GM23338 (cell line): ENCODE data around the gene GPANK1. TPM values are rescaled to one million over a fixed set of nuclear protein-coding genes. Genes with fewer than 3 reads are reported as not detected.

ENCODE experiments used
- ATAC-seq: fragments of 200-7000 bp; cut with Tn5 transposase; 3 replicates; pipeline ENCODE4 v1.9.1; 2020
- DNase-seq: peaks from one replicate; pipeline ENCODE4 v3.0.0-alpha.2; 2015; ENCODE audit warnings: low spot score
- H2AFZ ChIP-seq: fragments of 200-600 bp; sonication (generic); 2 replicates; pipeline ENCODE4 v1.8.0; 2016; ENCODE audit warnings: antibody characterized with exemption, mild to moderate bottlenecking, moderate library complexity
- H3F3A ChIP-seq: fragments of 200-600 bp; sonication (generic); replicated peaks from 2 replicates; pipeline ENCODE4 v1.8.0; 2017; ENCODE audit warnings: antibody characterized with exemption, mixed run types, low read depth
- H3K27ac ChIP-seq: fragments of 200-600 bp; sonication (generic); 2 replicates; pipeline ENCODE4 v1.6.1; 2016; ENCODE audit warnings: low read depth
- H3K27me3 ChIP-seq: fragments of 200-600 bp; sonication (generic); 2 replicates; pipeline ENCODE4 v1.8.0; 2016; ENCODE audit warnings: mild to moderate bottlenecking, mixed run types, moderate library complexity; ENCODE audit not compliant: insufficient read depth
- H3K36me3 ChIP-seq: fragments of 200-600 bp; sonication (generic); 2 replicates; pipeline ENCODE4 v1.8.0; 2016; ENCODE audit warnings: mild to moderate bottlenecking; ENCODE audit not compliant: insufficient read depth
- H3K4me1 ChIP-seq: fragments of 200-600 bp; sonication (generic); 2 replicates; pipeline ENCODE4 v1.8.0; 2016; ENCODE audit warnings: mild to moderate bottlenecking, moderate library complexity; ENCODE audit not compliant: insufficient read depth
- H3K4me2 ChIP-seq: fragments of 200-600 bp; sonication (generic); 2 replicates; pipeline ENCODE4 v1.7.1; 2017; ENCODE audit warnings: mixed run types
- H3K4me3 ChIP-seq: fragments of 200-600 bp; sonication (generic); 2 replicates; pipeline ENCODE4 v1.6.1; 2016; ENCODE audit warnings: mixed run types
- H3K79me2 ChIP-seq: fragments of 200-600 bp; sonication (generic); replicated peaks from 2 replicates; pipeline ENCODE4 v1.8.0; 2017; ENCODE audit warnings: mild to moderate bottlenecking; ENCODE audit not compliant: insufficient read depth
- H3K9me2 ChIP-seq: fragments of 200-600 bp; sonication (generic); 2 replicates; pipeline ENCODE4 v1.8.0; 2017; ENCODE audit not compliant: insufficient read depth
- H4K20me1 ChIP-seq: fragments of 200-600 bp; sonication (generic); replicated peaks from 2 replicates; pipeline ENCODE4 v1.8.0; 2017; ENCODE audit warnings: mild to moderate bottlenecking; ENCODE audit not compliant: insufficient read depth
- H3K27ac Mint-ChIP-seq: 2 replicates; pipeline ENCODE4 v1.8.0; 2020; ENCODE audit warnings: inconsistent platforms, mild to moderate bottlenecking, moderate library complexity, mixed read lengths
- H3K27me3 Mint-ChIP-seq: 3 replicates; pipeline ENCODE4 v1.8.0; 2022; ENCODE audit warnings: low read depth, mild to moderate bottlenecking, moderate library complexity, mixed read lengths, inconsistent platforms; ENCODE audit not compliant: insufficient read depth, poor library complexity
- H3K36me3 Mint-ChIP-seq: 3 replicates; pipeline ENCODE4 v1.8.0; 2021; ENCODE audit warnings: low read depth, mild to moderate bottlenecking, inconsistent platforms, moderate library complexity, mixed read lengths
- H3K4me1 Mint-ChIP-seq: 3 replicates; pipeline ENCODE4 v1.8.0; 2020; ENCODE audit warnings: mild to moderate bottlenecking, inconsistent platforms, mixed read lengths
- H3K4me3 Mint-ChIP-seq: 3 replicates; pipeline ENCODE4 v1.8.0; 2021; ENCODE audit warnings: moderate library complexity, mild to moderate bottlenecking, inconsistent platforms, mixed read lengths
- H3K9me3 Mint-ChIP-seq: 3 replicates; pipeline ENCODE4 v1.8.0; 2020; ENCODE audit warnings: moderate library complexity, mild to moderate bottlenecking, inconsistent platforms, mixed read lengths
- JUNB ChIP-seq: IDR thresholded peaks from one replicate; pipeline ENCODE4 v1.6.1; 2016; ENCODE audit warnings: antibody characterized with exemption; ENCODE audit not compliant: unreplicated experiment
- NANOG ChIP-seq: IDR thresholded peaks from 2 replicates; pipeline ENCODE4 v1.6.1; 2016; ENCODE audit warnings: antibody characterized with exemption, borderline replicate concordance
- POLR2AphosphoS5 ChIP-seq: IDR thresholded peaks from 2 replicates; pipeline ENCODE4 v1.6.1; 2016; ENCODE audit warnings: antibody characterized with exemption, low read depth
- STAT1 ChIP-seq: IDR thresholded peaks from one replicate; pipeline ENCODE4 v1.6.1; 2016; ENCODE audit warnings: antibody characterized with exemption; ENCODE audit not compliant: unreplicated experiment
- ZNF114 ChIP-seq: fragments of 250-450 bp; sonication (Bioruptor Pico); IDR thresholded peaks from 2 replicates; pipeline ENCODE4 v1.5.0; 2020; ENCODE audit warnings: mild to moderate bottlenecking, moderate library complexity
- ZNF331 ChIP-seq: fragments of 250-450 bp; sonication (Bioruptor Pico); IDR thresholded peaks from 2 replicates; pipeline ENCODE4 v1.5.0; 2020; ENCODE audit warnings: low read depth, mild to moderate bottlenecking, moderate library complexity
- polyA plus RNA-seq: library from polyadenylated mRNA; unstranded; fragments of >200 nt; fragmentation: Nextera tagmentation; extraction: Ambion mirVana; gene quantifications from 2 replicates; pipeline ENCODE4 v1.2.1, GENCODE V29; 2016
- total RNA-seq: library from RNA; depleted of rRNA; stranded (reverse); fragments of >200 nt; shearing (Covaris generic); gene quantifications from 2 replicates; pipeline ENCODE4 v1.2.3, GENCODE V29; 2014
- TF ChIP-seq, protein P1 (sequence below): IDR thresholded peaks from one replicate; pipeline ENCODE4 v1.6.1; 2018; ENCODE audit warnings: antibody characterized with exemption; ENCODE audit not compliant: unreplicated experiment
- TF ChIP-seq, protein P2 (sequence below): IDR thresholded peaks from 2 replicates; pipeline ENCODE4 v1.6.1; 2016; ENCODE audit warnings: antibody characterized with exemption
- TF ChIP-seq, protein P3 (sequence below), 2 experiments: fragments of 200-600 bp in 1 of 2; sonication (generic) in 1 of 2; conservative IDR thresholded peaks; 2 replicates each; pipeline versions ENCODE4 v1.5.1 to v1.6.1; 2016 to 2017; ENCODE audit warnings: antibody characterized with exemption in 2 of 2, low read depth in 2 of 2, mild to moderate bottlenecking in 2 of 2, moderate library complexity in 1 of 2
- TF ChIP-seq, protein P4 (sequence below): fragments of 250-450 bp; sonication (Bioruptor Pico); IDR thresholded peaks from 2 replicates; pipeline ENCODE4 v1.5.0; 2020; ENCODE audit warnings: mild to moderate bottlenecking, moderate library complexity

The GPANK1 gene
- total and polyA plus RNA-seq, 2 experiments from 2014 or later, result 27.1 to 49.2 TPM

DNA sequence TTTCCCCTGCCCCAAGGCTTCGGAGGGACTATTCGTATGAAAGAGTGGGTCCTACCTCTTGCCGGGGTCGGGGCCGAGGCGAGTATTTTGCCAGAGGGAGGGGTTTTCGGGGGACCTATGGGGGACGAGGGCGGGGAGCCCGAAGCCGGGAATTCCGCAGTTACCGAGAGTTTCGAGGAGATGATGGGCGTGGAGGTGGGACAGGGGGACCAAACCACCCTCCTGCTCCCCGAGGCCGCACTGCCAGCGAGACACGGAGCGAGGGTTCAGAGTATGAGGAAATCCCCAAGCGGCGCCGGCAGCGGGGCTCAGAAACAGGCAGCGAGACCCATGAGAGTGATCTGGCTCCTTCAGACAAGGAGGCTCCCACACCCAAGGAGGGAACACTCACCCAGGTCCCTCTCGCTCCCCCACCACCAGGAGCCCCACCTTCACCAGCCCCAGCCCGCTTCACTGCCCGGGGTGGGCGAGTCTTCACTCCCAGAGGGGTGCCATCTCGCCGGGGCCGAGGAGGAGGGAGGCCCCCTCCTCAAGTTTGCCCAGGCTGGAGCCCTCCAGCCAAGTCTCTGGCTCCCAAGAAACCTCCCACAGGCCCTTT lies 33.0 kb downstream of the GPANK1 start (continued):
- TF ChIP-seq, protein P1, sequence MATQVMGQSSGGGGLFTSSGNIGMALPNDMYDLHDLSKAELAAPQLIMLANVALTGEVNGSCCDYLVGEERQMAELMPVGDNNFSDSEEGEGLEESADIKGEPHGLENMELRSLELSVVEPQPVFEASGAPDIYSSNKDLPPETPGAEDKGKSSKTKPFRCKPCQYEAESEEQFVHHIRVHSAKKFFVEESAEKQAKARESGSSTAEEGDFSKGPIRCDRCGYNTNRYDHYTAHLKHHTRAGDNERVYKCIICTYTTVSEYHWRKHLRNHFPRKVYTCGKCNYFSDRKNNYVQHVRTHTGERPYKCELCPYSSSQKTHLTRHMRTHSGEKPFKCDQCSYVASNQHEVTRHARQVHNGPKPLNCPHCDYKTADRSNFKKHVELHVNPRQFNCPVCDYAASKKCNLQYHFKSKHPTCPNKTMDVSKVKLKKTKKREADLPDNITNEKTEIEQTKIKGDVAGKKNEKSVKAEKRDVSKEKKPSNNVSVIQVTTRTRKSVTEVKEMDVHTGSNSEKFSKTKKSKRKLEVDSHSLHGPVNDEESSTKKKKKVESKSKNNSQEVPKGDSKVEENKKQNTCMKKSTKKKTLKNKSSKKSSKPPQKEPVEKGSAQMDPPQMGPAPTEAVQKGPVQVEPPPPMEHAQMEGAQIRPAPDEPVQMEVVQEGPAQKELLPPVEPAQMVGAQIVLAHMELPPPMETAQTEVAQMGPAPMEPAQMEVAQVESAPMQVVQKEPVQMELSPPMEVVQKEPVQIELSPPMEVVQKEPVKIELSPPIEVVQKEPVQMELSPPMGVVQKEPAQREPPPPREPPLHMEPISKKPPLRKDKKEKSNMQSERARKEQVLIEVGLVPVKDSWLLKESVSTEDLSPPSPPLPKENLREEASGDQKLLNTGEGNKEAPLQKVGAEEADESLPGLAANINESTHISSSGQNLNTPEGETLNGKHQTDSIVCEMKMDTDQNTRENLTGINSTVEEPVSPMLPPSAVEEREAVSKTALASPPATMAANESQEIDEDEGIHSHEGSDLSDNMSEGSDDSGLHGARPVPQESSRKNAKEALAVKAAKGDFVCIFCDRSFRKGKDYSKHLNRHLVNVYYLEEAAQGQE, result no peak
- no peak for TF ChIP-seq POLR2AphosphoS5

DNA sequence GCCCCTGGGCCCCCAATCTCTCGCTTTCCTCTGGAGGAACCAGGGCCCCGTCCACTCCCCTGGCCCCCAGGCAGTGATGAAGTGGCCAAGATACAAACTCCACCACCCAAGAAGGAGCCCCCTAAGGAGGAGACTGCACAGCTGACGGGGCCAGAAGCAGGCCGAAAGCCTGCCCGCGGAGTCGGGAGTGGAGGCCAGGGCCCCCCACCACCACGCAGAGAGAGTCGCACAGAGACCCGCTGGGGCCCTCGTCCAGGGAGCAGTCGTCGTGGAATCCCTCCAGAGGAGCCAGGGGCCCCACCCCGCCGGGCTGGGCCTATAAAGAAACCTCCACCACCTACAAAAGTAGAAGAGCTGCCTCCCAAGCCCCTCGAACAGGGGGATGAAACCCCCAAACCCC lies 33.6 kb downstream of the GPANK1 start:
- no peak for ATAC-seq
- H3K36me3 Mint-ChIP-seq, result peaks cover 99% of the 10 kb centered on the region
- peaks cover 67% of the 10 kb centered on the region for H3F3A ChIP-seq
- no peak overlapping the region for H3K4me2 ChIP-seq
- H3K36me3 ChIP-seq, result peaks cover 78% of the 10 kb centered on the region
- no peak overlapping the region for H2AFZ ChIP-seq
- DNase-seq, result no peak
- H3K4me1 Mint-ChIP-seq, result no peaks in the 10 kb centered on the region
- H3K4me3 Mint-ChIP-seq, result no peak overlapping the region
- H3K27ac Mint-ChIP-seq, result no peak overlapping the region
- H3K79me2 ChIP-seq, result peaks cover 32% of the 10 kb centered on the region
- H3K9me3 Mint-ChIP-seq, result no peaks in the 10 kb centered on the region; the same call in 2 of the 3 replicates
- H4K20me1 ChIP-seq, result peaks cover 49% of the 10 kb centered on the region
- H3K27me3 Mint-ChIP-seq, result peaks cover 6% of the 10 kb centered on the region
- no peaks in the 10 kb centered on the region for H3K9me2 ChIP-seq
- no peak overlapping the region for H3K27ac ChIP-seq
- no peaks in the 10 kb centered on the region for H3K4me1 ChIP-seq
- H3K4me3 ChIP-seq, result no peak overlapping the region
- H3K27me3 ChIP-seq, result no peaks in the 10 kb centered on the region
- no peak for TF ChIP-seq JUNB
- TF ChIP-seq ZNF114 (CRISPR knock-in tag), result no peak
- TF ChIP-seq, protein P2, sequence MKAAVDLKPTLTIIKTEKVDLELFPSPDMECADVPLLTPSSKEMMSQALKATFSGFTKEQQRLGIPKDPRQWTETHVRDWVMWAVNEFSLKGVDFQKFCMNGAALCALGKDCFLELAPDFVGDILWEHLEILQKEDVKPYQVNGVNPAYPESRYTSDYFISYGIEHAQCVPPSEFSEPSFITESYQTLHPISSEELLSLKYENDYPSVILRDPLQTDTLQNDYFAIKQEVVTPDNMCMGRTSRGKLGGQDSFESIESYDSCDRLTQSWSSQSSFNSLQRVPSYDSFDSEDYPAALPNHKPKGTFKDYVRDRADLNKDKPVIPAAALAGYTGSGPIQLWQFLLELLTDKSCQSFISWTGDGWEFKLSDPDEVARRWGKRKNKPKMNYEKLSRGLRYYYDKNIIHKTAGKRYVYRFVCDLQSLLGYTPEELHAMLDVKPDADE, result no peak
- no peak for TF ChIP-seq NANOG
- no peak for TF ChIP-seq STAT1
- TF ChIP-seq, protein P3, sequence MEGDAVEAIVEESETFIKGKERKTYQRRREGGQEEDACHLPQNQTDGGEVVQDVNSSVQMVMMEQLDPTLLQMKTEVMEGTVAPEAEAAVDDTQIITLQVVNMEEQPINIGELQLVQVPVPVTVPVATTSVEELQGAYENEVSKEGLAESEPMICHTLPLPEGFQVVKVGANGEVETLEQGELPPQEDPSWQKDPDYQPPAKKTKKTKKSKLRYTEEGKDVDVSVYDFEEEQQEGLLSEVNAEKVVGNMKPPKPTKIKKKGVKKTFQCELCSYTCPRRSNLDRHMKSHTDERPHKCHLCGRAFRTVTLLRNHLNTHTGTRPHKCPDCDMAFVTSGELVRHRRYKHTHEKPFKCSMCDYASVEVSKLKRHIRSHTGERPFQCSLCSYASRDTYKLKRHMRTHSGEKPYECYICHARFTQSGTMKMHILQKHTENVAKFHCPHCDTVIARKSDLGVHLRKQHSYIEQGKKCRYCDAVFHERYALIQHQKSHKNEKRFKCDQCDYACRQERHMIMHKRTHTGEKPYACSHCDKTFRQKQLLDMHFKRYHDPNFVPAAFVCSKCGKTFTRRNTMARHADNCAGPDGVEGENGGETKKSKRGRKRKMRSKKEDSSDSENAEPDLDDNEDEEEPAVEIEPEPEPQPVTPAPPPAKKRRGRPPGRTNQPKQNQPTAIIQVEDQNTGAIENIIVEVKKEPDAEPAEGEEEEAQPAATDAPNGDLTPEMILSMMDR (conservative IDR thresholded peaks at IDR 0.05; ENCODE audit: low read depth in 2 of 2), result no peak
- TF ChIP-seq, protein P4, sequence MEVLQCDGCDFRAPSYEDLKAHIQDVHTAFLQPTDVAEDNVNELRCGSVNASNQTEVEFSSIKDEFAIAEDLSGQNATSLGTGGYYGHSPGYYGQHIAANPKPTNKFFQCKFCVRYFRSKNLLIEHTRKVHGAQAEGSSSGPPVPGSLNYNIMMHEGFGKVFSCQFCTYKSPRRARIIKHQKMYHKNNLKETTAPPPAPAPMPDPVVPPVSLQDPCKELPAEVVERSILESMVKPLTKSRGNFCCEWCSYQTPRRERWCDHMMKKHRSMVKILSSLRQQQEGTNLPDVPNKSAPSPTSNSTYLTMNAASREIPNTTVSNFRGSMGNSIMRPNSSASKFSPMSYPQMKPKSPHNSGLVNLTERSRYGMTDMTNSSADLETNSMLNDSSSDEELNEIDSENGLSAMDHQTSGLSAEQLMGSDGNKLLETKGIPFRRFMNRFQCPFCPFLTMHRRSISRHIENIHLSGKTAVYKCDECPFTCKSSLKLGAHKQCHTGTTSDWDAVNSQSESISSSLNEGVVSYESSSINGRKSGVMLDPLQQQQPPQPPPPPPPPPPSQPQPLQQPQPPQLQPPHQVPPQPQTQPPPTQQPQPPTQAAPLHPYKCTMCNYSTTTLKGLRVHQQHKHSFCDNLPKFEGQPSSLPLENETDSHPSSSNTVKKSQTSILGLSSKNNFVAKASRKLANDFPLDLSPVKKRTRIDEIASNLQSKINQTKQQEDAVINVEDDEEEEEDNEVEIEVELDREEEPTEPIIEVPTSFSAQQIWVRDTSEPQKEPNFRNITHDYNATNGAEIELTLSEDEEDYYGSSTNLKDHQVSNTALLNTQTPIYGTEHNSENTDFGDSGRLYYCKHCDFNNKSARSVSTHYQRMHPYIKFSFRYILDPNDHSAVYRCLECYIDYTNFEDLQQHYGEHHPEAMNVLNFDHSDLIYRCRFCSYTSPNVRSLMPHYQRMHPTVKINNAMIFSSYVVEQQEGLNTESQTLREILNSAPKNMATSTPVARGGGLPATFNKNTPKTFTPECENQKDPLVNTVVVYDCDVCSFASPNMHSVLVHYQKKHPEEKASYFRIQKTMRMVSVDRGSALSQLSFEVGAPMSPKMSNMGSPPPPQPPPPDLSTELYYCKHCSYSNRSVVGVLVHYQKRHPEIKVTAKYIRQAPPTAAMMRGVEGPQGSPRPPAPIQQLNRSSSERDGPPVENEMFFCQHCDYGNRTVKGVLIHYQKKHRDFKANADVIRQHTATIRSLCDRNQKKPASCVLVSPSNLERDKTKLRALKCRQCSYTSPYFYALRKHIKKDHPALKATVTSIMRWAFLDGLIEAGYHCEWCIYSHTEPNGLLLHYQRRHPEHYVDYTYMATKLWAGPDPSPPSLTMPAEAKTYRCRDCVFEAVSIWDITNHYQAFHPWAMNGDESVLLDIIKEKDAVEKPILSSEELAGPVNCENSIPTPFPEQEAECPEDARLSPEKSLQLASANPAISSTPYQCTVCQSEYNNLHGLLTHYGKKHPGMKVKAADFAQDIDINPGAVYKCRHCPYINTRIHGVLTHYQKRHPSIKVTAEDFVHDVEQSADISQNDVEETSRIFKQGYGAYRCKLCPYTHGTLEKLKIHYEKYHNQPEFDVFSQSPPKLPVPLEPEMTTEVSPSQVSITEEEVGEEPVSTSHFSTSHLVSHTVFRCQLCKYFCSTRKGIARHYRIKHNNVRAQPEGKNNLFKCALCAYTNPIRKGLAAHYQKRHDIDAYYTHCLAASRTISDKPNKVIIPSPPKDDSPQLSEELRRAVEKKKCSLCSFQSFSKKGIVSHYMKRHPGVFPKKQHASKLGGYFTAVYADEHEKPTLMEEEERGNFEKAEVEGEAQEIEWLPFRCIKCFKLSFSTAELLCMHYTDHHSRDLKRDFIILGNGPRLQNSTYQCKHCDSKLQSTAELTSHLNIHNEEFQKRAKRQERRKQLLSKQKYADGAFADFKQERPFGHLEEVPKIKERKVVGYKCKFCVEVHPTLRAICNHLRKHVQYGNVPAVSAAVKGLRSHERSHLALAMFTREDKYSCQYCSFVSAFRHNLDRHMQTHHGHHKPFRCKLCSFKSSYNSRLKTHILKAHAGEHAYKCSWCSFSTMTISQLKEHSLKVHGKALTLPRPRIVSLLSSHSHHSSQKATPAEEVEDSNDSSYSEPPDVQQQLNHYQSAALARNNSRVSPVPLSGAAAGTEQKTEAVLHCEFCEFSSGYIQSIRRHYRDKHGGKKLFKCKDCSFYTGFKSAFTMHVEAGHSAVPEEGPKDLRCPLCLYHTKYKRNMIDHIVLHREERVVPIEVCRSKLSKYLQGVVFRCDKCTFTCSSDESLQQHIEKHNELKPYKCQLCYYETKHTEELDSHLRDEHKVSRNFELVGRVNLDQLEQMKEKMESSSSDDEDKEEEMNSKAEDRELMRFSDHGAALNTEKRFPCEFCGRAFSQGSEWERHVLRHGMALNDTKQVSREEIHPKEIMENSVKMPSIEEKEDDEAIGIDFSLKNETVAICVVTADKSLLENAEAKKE (CRISPR knock-in tag), result no peak
- no peak for TF ChIP-seq ZNF331 (CRISPR knock-in tag)
